Endothelial cell of umbilical vein (primary cell): ENCODE results near the gene DNAAF5.

ENCODE experiments used
- EZH2 ChIP-seq: IDR thresholded peaks from 2 replicates; pipeline ENCODE4 v1.6.1; 2012; ENCODE audit warnings: borderline replicate concordance, low read depth, mild to moderate bottlenecking, moderate library complexity, low read length, inconsistent platforms; ENCODE audit not compliant: severe bottlenecking
- FOS ChIP-seq: IDR thresholded peaks from 2 replicates; pipeline ENCODE4 v1.6.1; 2011; ENCODE audit warnings: mild to moderate bottlenecking, low read length, moderate library complexity, borderline replicate concordance; ENCODE audit not compliant: insufficient read depth
- JUN ChIP-seq: IDR thresholded peaks from 2 replicates; pipeline ENCODE4 v1.6.1; 2011; ENCODE audit warnings: borderline replicate concordance, low read depth; ENCODE audit not compliant: insufficient read length, insufficient read depth
- MYC ChIP-seq: IDR thresholded peaks from one replicate; pipeline ENCODE4 v1.6.1; 2011; ENCODE audit warnings: mild to moderate bottlenecking, low read depth, low read length
- POLR2A ChIP-seq: IDR thresholded peaks from 2 replicates; pipeline ENCODE4 v1.6.1; 2012; ENCODE audit warnings: low read depth, mild to moderate bottlenecking, control low read depth, low read length
- POLR2AphosphoS5 ChIP-seq: IDR thresholded peaks from 2 replicates; pipeline ENCODE4 v1.6.1; 2012; ENCODE audit warnings: low read depth, mild to moderate bottlenecking, control low read depth, low read length, moderate library complexity; ENCODE audit not compliant: insufficient read depth
- TF ChIP-seq, protein P1 (sequence below), 2 donors: IDR thresholded peaks; 1 replicate in 1 of 2; 2 replicates in 1 of 2; pipeline ENCODE4 v1.5.1; 2011; ENCODE audit warnings: low read length in 2 of 2, mild to moderate bottlenecking in 2 of 2, moderate library complexity in 2 of 2, control low read depth in 1 of 2, inconsistent platforms in 1 of 2, low read depth in 1 of 2; ENCODE audit not compliant: insufficient read depth in 1 of 2; ENCODE audit errors: extremely low read depth in 1 of 2
- TF ChIP-seq, protein P2 (sequence below): IDR thresholded peaks from 2 replicates; pipeline ENCODE4 v1.6.1; 2011; ENCODE audit not compliant: insufficient read depth, insufficient read length

DNA sequence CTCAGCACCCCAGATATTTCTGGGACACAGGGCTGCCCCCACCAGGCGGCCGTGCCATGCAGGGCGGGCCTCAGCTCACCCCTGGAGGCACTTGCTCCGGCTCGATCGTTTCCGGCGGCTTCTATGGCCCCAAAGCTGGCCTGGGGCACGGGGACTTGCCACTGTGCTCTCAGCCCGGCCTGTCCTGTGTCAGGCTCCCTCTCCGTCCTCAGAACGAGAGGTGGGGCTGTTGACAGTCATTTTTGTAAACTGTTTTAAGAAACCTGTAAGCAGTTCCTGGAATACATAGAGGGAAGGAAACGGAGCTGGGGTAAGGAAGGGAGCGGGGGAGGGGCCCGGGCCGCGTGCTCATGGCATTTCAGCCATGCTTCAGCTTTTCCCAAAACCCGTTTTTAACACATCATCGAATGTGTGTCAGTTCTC lies 31.3 kb downstream of the DNAAF5 start:
- TF ChIP-seq EZH2 (no peak), FOS (no peak), POLR2A (no peak), POLR2AphosphoS5 (no peak), JUN (no peak), MYC (no peak)
- TF ChIP-seq, protein P1, sequence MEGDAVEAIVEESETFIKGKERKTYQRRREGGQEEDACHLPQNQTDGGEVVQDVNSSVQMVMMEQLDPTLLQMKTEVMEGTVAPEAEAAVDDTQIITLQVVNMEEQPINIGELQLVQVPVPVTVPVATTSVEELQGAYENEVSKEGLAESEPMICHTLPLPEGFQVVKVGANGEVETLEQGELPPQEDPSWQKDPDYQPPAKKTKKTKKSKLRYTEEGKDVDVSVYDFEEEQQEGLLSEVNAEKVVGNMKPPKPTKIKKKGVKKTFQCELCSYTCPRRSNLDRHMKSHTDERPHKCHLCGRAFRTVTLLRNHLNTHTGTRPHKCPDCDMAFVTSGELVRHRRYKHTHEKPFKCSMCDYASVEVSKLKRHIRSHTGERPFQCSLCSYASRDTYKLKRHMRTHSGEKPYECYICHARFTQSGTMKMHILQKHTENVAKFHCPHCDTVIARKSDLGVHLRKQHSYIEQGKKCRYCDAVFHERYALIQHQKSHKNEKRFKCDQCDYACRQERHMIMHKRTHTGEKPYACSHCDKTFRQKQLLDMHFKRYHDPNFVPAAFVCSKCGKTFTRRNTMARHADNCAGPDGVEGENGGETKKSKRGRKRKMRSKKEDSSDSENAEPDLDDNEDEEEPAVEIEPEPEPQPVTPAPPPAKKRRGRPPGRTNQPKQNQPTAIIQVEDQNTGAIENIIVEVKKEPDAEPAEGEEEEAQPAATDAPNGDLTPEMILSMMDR (IDR thresholded peaks at IDR 0.05; ENCODE audit: extremely low read depth in 1 of 2, insufficient read depth in 1 of 2, low read depth in 1 of 2, low read length in 2 of 2), result no peak
- TF ChIP-seq, protein P2, sequence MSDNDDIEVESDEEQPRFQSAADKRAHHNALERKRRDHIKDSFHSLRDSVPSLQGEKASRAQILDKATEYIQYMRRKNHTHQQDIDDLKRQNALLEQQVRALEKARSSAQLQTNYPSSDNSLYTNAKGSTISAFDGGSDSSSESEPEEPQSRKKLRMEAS, result no peak
